Activated effector memory CD4-positive, alpha-beta T cell treated with anti-CD3 and anti-CD28 coated beads, Interleukin-2, amount 50 U/mL, for 16 hours (primary cell): ENCODE data around the gene HAVCR2.
"Not testable (repeated sequence)": the region's sequence is repeated elsewhere in the genome, so short reads cannot be mapped to it uniquely, and the experiment has no call there.

Experiments used
- DNase-seq: peaks from one replicate; pipeline ENCODE4 v3.0.0-alpha.2; 2020

The HAVCR2 gene

DNA sequence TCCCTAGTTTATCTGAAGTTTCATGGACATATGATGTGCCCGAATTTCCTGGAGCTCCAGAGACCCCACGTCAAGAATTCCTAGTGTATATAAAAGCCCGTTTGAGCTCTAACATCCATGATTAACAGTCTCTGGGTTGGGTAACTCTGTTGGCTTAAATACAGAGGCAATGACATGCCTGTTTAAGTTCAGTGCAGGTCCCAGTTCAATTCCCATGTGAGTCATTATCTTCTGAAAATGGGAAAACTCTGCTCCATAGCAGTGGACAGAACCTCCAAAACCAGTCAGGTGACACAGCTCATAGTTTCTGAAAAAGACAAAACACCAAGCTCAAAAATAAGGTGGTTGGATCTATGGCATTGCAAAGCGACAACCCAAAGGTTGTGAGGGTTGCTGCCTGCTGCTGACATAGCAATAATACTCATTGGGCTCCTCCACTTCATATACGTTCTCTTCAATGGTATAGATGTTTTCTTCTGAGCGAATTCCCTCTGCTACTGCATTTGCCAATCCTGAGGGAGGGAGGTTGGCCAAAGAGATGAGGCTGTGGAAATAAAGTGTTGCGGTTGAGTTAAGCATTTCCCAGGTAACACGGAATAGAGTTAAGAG is 22.0 kb downstream of the HAVCR2 start:
- DNase-seq, result no peak

DNA sequence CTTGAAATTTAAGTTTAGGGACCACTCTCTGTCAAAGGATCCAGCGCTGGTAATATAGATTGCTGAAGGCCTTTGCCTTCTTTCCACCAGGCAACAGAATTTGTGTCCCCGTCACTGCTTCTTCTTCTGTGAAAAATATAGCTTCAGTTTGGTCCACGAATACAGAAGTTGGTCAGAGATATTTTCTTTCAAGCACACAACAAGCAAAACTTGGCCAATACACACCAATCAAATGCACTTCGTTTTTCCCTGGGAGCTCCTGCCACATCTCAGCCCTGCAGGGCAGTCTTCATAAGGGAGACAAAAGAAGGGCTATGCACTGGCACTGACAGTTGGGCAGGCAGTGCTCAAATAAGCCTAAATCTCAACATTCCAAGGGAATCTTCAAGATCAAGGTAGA is 22.9 kb downstream of the HAVCR2 start:
- DNase-seq, result no peak

DNA sequence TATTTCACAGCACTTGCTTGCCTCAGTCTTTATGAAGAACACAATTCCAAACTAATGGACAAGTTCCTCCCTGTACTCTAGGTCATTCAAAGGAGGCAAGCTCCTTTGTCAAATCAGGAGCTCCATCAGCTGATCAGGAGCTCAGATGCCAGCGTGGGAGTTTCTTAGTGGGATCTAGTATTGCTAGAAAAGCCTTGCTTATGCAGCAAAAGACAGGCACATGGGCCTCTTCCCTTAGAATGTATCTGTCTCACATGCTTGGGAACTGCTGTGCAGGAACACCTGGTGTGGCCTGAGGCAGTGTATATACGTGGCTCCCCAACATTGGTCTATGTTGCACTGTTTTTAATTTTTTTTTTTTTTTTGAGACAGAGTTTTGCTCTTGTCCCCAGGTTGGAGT is 28.6 kb downstream of the HAVCR2 start:
- no peak for DNase-seq

DNA sequence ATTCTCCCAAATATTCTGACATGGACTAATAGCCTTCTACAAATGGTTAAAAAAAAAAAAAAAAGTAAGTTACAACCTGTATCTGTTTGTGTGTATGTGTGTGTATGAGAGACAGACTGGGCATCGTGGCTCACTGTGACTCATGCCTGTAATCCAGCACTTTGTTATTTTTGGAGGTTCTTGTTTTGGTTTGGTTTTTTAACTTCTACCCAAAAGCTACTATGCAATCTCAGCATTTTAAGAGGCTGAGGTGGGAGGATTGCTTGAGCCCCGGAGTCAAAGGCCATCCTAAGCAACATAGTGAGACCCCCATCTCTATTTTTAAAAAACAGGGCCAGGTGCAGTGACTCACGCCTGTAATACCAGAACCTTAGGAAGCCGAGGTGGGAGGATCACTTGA is 32.3 kb downstream of the HAVCR2 start:
- no peak for DNase-seq

DNA sequence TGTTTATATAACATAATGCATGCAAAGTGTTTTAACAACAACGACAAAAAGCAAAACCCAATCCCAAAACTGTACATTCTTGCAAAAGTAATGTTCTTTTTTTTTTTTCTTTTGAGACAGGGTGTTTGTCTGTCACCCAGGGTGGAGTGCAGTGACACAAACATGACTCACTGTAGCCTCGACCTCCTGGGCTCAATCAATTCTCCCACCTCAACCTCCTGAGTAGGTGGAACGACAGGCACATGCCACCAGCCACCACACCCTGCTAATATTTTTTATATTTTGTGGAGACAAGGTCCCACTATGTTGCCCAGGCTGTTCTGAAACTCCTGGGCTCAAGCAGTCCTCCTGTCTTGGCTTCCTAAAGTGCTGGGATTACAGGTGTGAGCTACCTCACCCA is 36.3 kb downstream of the HAVCR2 start:
- DNase-seq, result no peak

DNA sequence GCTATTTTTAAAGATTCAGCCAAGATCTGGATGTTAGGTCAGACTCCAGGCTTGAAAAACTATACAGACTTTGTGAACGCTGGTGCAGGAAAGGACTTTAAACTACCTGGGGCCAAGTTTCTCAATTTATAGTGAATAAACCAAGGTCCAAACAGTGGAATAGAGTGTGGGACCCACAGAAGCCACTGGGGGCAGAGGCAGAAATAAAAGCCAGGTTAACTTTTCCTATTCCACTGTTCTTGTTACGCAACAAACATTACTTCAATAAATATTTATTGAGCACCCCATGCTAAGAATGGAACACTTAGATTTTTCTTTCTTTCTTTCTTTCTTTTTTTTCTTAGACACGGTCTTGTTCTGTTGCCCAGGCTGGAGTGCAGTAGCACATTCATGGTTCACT is 38.9 kb downstream of the HAVCR2 start:
- DNase-seq, result no peak

DNA sequence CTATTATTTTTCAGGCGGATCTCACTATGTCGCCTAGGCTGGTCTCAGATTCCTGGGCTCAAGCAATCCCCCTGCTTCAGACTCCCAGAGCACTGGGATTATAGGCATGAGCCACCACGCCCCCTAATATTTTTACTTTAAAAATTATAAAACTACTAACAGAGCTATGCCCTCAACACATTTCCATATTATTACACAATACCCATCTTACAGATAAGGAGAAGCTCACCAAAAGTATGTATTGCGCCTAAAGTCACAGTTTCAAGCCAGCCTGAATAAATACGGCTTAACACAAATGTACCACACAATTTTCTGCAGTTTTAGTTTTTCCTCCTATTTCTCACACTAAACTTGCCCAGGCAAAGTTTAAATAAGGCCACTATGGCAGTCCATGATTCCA is 40.1 kb downstream of the HAVCR2 start:
- DNase-seq, result no peak

DNA sequence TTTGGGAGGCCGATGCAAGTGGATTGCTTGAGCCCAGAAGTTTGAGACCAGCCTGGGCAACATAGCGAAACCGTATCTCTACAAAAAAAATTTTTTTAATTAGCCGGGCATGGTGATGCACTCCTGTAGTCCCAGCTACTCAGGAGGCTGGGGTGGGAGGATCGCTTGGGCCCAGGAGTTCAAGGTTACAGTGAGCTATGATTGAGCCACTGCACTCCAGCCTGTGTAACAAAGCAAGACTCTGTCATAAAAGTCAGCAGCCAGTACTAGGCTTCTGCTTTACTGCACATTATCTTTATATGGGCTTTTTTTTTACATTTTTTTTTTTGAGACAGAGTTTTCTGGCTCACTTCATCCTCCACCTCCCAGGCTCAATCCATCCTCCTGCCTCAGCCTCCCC is 40.5 kb downstream of the HAVCR2 start:
- no peak for DNase-seq

DNA sequence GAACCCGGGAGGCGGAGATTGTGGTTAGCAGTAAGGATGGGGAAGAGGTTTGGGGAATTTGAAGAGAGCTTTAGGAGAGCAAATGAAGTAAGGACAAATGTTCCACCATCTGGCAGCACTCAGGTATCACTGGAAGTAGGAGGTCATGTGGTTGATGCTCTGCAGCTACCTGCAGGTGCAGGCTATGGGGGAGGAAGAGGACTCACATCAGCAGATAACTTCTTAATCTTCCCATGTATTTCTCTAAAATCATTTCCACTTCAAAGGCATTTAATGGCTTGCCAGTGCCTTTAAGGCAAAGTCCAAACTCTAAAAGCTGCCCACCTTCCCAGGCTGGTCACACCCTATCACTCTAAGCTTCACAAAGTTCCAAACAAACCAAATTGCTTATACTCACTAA is 41.8 kb downstream of the HAVCR2 start:
- no peak for DNase-seq

DNA sequence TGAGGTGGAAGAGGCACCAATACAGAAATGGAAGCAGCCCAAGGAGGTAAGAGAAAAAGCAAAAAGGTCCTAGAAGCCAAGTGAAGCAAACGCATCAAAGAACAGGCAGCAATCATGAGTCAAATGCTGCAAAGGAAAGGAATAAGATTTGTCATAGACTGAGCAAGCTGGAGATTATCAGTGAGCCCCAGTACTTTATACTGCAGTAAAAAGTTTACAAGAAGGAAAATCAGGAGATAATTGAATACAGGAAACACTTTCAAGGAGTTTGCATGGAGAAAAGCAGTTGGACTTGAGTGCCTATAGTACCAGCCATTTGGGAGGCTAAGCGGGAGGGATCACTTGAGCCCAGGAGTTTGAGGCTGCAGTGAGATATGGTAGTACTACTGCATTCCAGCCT is 42.8 kb downstream of the HAVCR2 start:
- DNase-seq, result no peak

DNA sequence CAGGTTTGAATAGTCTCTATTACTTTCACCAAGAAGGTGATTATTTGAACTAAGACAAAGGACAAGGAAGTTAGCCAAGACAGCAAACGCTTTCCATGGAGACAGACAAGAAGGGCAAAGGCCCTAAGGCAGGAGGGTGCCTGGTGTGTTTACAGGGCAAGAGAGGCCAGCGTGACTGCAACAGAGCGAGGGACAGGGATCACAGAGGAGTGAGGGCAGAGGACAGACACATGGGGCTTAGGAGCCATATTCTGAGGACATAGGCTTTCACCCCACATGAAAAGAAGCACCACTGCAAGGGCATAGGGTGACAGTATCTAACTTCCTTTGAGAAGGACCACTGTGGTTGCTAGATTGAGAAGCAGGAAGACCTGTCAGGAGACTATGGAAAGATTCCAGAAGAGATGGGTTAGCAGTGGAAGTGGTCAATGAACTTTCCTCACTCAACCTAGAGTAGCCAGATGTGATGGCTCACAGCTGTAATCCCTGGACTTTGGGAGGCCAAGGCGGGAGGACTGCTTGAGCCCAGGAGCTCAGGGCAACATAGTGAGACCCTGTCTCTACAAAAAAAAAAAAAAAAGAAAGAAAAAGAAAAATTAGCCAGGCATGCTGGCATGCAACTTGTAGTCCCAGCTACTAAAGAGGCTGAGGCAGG is 44.9 kb downstream of the HAVCR2 start:
- DNase-seq, result no peak

DNA sequence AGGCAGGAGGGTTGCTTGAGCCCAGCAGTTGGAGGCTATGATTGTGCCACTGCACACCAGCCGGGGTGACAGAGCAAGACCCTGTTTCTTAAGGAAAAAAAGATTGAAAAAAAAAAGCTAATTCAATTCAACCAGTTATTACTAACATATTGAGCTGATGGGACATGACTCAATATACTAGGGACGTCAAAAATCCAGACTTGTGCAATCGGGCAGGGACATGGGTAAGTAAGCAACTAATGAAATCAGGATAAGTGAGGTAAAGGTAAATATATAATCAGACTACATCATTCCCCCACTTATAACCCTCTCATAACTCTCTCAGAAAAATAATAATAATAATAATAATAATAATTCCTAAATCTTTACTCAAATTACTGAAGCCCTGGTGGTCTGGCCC is 49.0 kb downstream of the HAVCR2 start:
- DNase-seq, result no peak

DNA sequence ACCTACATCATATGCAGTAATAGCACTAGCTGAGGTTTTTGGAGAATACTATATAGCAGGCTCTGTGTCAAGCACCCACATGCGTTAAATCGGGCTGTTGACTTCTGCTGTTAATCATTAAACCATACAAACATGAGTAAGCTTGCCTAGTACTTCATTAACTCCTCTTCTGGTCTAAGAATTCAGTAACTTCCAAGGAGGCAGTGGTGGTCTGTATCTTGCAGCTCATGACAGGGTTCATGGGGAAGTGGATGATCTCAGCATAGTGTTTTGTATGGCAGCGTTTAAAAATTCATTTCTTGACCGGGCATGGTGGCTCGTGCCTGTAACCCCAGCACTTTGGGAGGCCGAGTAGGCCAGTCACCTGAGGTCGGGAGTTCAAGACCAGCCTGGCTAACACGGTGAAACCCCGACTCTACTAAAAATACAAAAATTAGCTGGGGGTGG is 49.7 kb downstream of the HAVCR2 start, which contains the start of gene HAVCR1:
Gene HAVCR1, minus strand, starts transcription at position 24 of the 447 bp plus-strand sequence. CDS start 1,173 bp downstream, outside the sequence.
- no peak for DNase-seq

DNA sequence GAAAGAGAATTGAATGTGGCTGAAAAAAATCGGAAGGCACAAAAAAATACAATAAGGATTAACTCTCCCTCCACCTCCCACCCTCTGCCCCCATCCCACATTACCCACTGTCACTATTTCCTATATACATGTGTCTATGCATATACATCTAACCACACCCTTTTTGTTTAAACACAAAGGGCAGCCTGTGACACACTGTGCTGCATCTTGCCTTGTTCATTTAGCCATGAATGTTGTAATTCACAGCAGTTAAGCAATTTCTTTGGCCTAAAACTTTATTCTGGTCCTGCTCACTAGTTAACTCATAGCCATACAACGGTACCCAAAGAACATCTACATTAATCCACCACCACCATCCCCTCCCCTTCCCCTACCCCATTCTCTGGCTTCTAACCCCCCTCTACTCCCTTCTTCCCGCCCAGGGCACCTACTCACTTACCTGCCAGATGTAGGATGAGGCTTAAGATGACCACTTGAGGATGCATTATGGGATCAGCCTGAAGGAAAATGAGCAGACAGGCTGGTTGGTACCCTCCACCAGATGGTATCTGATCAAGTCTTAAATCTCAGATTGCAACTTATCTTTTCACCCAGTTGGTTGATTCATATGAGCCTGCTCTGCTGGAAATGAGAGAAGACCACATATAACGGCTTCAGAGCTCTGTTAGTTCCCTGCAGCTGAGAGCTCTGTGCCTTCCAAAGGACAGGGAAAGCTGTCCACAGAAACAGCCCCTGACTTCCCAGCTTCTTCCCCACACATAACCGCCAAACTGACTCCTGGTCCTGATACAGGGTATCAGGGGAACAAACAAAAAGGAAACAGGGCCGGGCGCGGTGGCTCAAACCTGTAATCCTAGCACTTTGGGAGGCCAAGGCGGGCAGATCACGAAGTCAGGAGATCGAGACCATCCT is 51.1 kb downstream of the HAVCR2 start:
- no peak for DNase-seq

DNA sequence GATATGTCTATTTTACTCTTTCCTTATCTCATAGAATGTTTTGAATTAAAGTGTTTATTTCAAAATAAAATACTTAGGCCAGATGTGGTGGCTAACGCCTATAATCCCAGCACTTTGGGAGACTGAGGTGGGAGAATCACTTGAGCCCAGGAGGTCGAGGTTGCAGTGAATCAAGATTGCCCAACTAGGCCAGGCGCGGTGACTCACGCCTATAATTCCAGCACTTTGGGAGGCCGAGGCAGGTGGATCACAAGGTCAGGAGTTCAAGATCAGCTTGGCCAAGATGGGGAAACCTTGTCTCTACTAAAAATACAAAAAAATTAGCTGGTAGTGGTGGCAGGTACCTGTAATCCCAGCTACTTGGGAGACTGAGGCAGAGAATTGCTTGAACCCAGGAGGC is 52.0 kb downstream of the HAVCR2 start:
- DNase-seq, result not testable (repeated sequence)

DNA sequence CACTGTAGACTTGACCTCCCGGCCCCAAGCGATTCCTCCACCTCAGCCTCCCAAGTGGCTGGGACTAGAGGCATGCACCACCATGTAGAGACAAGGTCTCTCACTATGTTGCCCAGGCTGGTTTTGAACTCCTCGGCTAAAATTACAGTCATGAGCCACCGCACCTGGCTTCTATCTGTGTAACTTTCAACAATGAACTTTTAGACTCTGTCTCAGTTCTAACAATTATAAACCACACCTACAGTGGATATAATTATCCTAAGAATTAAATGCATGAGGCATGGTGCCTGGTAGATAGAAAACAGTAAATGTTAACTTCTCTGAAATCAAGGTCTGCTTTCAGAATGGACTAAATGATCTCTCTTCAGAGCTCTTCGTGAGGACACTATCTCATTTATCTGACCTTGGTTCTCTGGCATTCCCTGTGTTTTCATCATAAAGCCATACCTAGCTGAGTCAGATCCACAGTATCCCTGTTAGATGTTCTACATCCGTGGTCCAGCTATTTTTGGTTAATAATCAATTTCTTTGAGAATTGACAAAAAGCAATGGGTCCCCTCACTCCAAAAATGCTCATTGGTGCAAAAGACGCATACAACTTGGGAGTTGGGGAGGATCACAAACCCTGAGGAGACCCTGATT is 57.1 kb downstream of the HAVCR2 start:
- DNase-seq, result no peak

DNA sequence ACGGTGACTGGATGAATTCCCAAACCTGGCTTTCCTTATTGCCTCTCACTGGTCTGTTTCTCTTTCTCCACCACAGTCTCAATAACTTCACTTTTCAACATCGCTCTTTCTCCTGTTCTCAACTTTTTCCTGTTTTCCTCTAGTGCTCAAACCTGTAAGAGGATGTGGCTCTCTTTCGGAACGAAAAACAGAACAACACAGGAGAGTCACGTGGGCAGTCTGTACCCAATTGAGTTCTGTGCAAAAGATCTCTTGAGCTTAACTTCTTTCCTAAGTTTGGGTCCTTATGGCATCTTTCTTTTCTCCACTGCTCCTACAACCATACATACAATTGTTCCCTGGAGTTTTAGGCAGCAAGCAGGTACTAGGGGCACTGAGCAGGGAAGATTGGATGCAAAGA is 58.8 kb downstream of the HAVCR2 start:
- no peak for DNase-seq

DNA sequence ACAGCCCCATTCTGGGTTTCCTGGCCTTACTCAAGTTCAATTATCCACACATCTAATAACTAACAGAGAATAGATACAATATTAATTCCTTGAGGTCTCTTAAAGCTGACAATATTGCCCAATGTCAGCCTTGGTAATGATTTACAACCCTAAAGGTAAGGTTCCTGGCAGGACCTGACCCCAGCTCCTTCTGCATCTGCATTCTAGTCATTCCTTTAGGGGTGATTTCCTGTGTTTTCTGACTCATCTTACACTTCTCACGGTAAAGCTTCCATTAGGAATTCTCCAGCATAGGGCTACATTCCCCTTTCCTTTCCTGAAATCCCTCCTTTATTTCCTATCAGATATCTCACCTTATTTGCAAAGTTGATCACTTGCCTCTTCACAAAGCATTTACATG is 59.2 kb downstream of the HAVCR2 start:
- no peak for DNase-seq

DNA sequence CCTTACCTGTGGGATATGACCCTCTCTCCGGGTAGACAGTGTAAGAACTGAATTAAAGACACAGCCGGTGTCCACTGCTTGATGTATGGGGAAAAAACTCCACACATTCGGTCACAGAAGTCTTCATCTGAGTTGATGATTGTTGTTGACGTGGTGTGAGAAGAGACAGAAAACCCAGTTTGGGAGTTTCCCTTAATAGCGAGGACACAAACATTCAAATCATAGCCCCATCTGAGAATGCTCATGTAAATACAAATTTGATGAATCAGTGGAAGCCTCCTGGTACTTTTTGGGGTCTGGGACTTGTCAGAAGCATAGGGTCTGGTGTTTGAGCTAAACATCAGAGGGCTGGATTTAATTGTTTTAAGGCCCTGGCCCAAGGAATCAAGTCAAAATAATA is 60.9 kb downstream of the HAVCR2 start:
- DNase-seq, result no peak

DNA sequence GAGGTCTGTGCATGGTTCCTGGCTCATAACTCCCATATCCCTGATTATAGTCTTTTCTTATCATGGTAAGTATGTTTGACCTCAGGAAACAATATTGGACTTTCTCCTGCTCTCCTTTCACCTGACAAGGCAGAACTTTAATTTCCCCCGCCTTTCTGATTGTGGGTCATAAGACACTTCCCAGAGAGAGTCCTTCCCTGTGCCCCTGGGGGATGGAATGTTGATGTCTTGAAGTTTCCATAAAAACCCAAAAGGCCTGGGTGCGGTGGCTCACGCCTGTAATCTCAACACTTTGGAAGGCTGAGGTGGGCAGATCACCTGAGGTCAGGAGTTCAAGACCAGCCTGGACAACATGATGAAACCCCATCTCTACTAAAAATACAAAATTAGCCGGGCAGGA is 61.8 kb downstream of the HAVCR2 start:
- DNase-seq, result not testable (repeated sequence)

DNA sequence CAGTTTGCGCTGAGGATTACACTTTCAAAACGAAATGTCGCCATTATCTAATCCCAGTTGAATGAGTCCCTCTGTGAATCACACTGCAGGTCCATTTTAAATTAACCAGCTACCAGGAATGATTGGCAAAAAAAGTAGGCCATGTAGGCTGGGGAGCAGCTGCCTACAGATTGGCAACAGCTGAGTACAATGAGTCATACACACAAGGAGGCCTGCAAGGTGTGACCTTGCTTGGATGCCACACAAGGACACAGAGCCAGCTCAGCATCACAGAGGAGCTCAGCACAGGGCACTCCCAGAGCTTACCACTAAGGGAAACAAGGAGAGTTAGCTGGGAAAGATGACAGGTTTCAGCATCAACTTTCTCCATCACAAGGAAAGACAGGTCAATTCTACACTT is 62.8 kb downstream of the HAVCR2 start:
- no peak for DNase-seq

DNA sequence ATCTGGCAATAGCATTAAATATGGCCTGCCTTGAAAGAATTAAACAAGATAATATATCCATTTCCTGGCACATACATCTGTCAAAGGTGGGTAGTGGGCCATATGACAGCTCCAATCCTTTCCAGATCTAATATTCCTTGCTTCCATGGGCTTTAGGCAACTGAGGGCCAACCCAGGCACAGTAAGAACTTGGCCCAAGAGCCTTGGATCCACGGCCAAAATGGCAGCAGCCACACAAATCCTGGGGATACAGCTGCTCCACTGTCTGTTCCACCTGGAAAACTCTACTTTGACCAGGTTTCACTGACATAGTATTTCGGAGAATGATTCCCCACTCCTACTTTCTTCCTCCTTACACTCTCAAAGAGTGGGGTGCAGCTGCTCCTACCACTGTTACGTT is 63.2 kb downstream of the HAVCR2 start:
- no peak for DNase-seq

DNA sequence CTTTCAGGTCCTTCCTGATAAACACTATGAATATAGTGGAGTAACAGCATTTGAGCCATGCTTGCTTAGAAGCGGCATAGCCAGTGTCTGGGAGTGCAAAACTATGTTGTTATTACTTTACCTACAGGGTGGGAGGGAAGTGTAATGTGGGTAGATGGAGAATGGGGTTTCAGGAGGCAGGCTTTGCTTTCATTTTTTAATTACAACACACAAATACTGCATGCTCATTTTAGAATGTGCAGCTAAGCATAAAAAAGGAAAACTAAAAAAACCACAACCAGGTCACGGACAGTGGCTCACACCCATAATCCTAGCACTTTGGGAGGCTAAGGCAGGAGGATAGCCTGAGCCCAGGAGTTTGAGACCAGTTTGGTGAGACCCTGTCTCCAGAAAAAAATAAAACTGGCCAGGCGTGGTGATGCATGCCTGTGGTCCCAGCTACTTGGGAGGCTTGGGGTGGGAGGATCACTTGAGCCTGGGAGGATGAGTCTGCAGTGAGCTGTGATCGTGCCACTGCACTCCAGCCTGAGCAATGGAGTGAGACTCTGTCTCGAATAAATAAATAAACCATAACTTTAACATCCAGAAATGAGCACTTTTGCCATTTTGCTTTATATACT is 70.2 kb downstream of the HAVCR2 start:
- DNase-seq, result no peak
